NCI-H1092 (cell line): ENCODE data around the gene LAMA3.

Experiments used
- DNase-seq: peaks from one replicate; lab custom pipeline; 2025; lab: John Stamatoyannopoulos, UW

LAMA3 gene

GRCh38 chr18:23939366-23939765 is 250.1 kb downstream of the LAMA3 start:
- DNase-seq = no peak

DNA sequence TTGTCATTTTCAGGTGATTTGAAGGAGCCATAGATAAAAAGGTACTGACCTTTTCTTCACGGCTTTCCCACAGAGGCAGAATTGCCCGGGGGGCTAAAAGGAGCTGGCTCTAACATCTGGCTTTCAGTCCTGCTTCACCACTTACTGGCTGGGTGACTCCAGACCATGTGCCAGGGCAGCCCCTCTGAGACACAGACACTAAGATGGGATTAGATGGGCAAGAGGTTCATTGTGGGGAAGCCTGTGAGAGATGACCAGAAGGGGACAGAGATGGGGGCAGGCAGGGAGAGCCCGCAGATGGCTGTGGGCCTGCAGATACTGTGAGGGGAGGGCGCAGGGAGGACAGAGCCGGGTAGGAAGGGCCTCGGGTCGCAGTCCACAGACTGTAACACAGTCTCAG is 250.6 kb downstream of the LAMA3 start:
- no peak for DNase-seq

GRCh38 chr18:23941791-23942190 is 252.5 kb downstream of the LAMA3 start:
- DNase-seq = no peak

GRCh38 chr18:23943104-23943503 is 253.9 kb downstream of the LAMA3 start:
- DNase-seq = no peak

DNA sequence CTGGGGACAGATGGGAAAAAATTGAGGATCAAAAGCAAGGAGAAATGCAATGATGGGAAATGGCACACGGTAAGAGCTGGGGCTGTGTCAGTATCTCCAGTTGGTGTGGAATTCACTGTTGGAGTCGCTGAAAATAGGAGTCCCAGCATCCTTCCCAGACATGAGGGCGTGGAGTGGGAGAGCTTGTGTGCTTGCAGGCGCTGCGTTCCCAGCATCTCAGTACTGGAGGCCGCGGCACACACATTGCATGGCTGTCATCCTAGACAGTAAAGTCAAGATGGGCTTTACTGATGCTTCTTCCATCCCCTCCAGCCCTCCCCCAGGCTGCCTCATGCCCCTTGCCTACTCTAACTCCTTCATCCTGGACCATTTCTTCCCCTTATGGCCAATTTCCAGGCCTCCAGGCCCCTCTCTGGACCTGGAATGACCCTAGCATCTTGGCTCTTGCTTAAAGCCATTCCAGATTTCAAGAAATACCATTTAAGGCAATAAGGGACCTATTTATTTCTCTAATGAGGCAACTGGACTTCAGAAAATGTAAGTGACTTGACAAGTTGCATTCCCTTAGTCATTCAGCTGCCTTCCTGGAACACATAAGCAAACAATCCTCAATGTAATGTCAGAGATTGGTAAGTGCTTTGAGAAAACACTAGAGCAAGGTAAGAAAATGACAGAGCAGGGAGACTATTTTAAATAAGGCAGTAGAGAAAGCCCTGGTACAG is 254.8 kb downstream of the LAMA3 start:
- no peak for DNase-seq

GRCh38 chr18:23945416-23946079 is 256.3 kb downstream of the LAMA3 start:
- no peak for DNase-seq

GRCh38 chr18:23949863-23950262 is 260.6 kb downstream of the LAMA3 start:
- DNase-seq = no peak

DNA sequence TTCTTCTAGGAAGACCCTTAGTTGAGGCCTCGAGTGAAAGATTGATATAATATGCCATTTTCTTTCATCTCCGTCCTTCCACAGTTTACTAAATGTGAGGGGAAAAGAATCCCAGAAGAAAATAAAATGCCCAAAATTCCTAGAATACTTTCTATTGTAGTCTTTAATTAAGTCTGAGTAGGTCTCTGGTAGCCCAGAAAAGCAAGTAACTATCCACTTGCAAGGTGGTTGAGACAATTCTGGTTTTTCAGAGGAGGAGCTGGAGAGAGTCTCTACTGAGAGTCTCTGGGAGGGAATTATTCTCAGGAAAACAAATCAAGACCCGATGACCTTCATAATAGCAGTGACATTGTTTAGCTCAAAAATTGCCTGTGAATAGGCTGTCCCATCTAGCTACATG is 261.4 kb downstream of the LAMA3 start:
- DNase-seq = no peak

GRCh38 chr18:23951206-23951605 is 262.0 kb downstream of the LAMA3 start:
- no peak for DNase-seq

GRCh38 chr18:23953984-23954383 is 264.7 kb downstream of the LAMA3 start:
- DNase-seq = no peak

DNA sequence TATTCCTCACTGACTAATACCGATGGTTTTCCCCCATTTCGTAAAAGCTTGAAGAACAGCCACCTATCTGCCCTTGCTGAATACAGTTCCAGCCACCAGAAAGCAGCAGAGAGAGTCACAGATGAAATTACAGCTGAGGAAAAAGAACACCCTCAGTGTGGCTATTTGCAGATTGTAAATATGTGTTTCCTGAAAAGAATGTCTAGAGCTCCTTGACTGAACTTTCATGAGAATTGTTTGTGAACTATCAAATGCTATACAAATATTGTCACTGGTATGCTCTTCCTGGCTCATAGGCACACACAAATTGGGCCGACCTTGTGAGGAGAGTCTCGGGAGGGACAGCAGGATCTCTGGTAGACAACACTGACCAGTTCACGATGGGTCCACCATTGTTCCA is 267.2 kb downstream of the LAMA3 start:
- DNase-seq = no peak

DNA sequence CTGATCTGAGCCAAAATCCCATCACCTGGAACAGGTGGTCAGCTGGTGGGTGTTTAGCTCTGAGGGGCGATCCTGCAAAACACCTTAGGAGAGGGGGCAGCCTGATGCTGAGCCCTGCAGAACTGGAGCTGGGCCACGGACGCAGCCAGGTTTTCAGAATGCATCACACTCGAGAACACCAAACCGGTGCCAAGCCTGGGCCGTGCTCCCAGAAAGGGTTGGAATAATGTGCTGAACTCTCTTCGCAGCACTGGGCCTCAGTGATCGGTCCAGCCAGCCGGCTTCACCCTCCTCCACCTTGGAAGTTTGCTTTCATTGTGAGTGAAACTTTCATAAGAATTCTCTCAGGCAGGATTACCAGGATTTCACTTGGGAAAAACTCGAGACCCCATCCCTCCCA is 268.8 kb downstream of the LAMA3 start:
- peak; percentile 81 for DNase-seq

DNA sequence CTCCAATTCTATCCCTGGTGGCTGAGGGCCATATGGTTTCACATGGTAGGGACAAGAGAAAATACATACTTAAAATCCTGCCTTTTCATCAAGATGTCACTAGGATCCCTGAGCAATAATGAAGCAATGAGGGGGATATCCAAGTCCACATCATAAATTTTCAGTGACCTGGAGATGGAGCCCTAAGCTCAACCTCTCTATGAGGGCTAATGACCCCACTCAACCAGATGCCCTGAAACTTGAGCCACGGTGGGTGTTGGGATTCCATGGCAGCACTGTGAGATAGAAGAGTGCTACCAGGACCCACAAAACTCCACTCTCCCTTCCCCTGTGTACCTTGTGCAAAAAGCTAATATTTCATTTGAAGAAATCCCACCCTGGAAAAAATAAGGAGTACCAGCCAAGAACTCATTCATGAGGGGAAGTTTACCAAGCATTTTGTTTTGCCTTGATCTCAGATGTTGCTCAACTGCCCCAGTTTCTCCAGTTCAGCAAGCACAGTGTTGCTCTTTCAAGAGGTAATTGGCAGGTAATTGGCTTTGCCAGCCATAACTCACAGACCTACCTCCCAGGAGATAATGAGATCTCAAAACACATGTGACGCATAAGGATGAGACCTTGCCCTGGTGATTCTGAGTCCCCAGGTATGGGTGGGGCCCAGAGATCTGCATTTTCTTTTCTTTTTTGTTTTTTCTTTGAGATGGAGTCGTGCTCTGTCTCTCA is 274.4 kb downstream of the LAMA3 start:
- DNase-seq = peak; percentile 18

DNA sequence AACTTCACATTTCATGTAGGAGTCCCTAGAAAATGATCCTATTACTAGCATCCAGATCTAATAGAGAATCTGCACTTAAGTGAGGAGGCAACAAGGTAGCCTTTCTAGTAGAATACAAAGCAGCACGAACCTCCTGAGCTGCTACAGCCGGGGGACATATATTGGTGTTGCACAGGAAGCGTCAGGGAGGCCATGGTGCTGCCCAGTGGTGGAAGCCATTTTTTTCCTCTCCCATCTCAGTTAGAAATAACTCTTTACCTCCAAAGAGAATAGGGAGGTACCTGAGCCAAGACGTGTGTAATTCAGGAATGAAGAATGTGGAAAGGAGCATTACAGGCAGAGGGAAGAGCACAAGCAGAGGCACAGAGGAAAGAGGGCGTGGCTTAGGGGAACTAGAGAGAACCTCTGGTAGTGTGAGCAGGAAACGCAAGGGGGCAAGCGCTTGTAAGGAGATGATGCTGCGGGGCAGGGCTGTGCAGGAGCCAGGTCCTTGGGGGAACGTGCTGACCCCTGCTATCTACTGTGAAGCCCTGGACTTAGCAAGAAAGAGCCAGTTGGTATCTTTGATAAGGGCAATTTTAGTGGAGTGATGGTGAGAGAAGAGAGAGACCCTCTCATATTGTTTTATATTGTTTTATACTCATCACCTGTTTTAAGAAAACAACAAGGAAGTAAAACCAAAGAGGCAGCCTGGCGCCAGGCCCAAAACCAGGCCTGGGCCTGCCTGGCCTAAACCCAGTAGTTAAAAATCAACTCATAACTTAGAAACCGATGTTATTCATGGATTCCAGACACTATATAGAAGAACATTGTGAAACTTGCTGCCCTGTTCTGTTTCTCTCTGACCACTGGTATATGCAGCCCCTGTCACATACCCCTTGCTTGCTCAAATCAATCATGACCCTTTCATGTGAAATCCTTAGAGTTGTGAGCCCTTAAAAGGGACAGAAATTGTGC is 275.3 kb downstream of the LAMA3 start:
- DNase-seq = no peak

DNA sequence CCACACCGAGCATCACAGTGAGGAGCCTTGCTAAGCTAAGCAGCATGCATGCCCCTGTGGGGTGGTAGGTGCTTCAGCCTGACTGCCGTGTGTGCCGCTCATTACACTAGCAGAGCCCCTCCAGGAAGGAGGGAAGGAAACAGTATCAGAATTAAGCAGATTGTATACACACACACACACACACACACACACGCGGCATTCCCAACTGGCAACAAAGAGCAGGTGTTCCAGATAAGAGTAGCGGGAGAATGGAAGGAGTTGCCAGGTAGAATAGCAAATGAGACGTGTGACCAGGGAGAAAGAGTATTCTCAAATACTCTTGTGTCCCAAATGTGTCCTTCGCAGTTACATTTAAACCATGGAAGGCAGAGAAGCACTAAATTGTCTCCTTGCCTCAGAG is 277.7 kb downstream of the LAMA3 start:
- DNase-seq = no peak

DNA sequence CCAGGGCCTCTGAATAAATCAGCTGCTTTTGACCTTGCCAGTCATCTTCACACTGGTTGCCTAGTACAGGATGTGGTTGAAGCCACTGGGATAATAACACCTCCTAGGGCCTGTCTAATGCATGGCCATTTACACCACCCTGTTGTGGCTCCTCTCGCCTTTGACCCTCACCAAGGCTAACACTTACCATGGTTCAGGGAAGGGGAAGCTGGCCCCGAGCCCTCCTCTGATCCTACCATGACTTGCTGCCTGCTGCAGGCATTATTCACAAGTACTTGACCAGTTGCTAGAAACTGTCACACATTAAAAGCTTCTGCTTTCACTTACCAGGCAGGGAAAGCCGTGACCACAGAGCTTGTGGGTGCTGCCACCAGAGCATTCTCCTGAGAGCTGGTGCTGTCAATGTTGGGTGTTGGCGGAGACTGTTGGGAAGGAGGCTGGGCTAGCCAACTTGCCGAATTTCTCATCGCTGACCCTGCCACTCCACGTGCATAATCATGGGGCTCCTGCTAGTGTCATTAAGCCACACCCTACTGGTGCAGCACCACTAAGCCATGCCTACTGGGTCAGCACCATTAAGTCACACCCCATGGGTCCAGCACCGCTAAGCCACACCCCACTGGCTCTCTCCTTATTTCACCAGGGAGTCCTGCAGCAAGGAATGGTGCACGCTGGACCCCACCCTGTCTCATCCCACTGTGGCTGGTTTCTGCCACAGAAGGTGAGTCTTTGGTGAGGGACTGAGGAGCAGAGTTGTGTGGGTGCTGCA is 278.3 kb downstream of the LAMA3 start:
- DNase-seq = no peak

GRCh38 chr18:23968638-23969604 is 279.7 kb downstream of the LAMA3 start:
- DNase-seq = no peak

DNA sequence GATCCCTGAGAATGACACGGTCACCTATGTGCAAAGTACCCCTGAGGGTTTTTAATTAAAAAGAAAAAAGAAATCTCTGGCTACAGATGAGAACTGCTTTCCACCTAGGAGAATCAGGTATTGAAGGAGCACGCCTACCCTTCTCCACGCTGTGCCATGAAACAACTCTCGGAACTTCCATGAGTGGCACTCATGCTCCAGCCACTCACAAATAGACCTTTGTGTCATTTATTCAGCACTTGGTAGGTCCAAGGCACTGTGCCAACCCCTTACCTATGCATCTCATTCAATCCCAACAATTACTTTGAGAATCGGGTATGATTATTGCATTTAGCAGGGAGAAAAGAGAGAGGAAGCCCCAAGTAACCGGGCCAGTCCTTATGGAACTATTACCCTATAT is 280.4 kb downstream of the LAMA3 start:
- no peak for DNase-seq

GRCh38 chr18:23970161-23971096 is 281.2 kb downstream of the LAMA3 start:
- no peak for DNase-seq
